ENCODE data around the gene TXN2.

TXN2 gene

GRCh38 chr22:36419177-36419911 lies 62.1 kb downstream of the TXN2 start:
- TF ChIP-seq CTCF (IDR thresholded peaks at IDR 0.05; ENCODE audit: control insufficient read depth, extremely low read depth, insufficient read depth), result no peak
- no peak overlapping the region for H3K4me3 ChIP-seq (ENCODE audit: low read depth, low read length)
- DNase-seq (ENCODE audit: low read depth), result no peak

GRCh38 chr22:36417281-36417686 lies 64.2 kb downstream of the TXN2 start:
- DNase-seq (ENCODE audit: low read depth), result no peak
- no peak for TF ChIP-seq CTCF (IDR thresholded peaks at IDR 0.05; ENCODE audit: control insufficient read depth, extremely low read depth, insufficient read depth)
- H3K4me3 ChIP-seq (ENCODE audit: low read depth, low read length), result no peak overlapping the region

Data from LNCaP clone FGC (cell line).